Tibial nerve (tissue), 4 donors: ENCODE measurements around the gene DBNDD1. TPM values are rescaled to one million over a fixed set of nuclear protein-coding genes. Genes with fewer than 3 reads are reported as not detected.

ENCODE experiments used
- DNase-seq, 2 donors: peaks; one replicate each; pipeline ENCODE4 v3.0.0-alpha.2; 2019; ENCODE audit warnings: low spot score in 2 of 2
- H3K27ac ChIP-seq, 4 donors: fragments of 200-600 bp; sonication (generic) in 3 of 4; one replicate each; pipeline ENCODE4 v1.5.1; 2017 to 2019; ENCODE audit warnings: mild to moderate bottlenecking in 1 of 4
- H3K27me3 ChIP-seq, 2 donors: fragments of 200-600 bp; sonication (generic) in 1 of 2; one replicate each; pipeline versions ENCODE4 v1.5.1 to v1.6.0; 2017 to 2019
- H3K36me3 ChIP-seq, 3 donors: fragments of 200-600 bp; sonication (generic); one replicate each; pipeline ENCODE4 v1.5.1; 2018 to 2019
- H3K4me1 ChIP-seq, 4 donors: fragments of 200-600 bp; sonication (generic) in 3 of 4; one replicate each; pipeline ENCODE4 v1.5.1; 2017 to 2019
- H3K4me3 ChIP-seq, 4 donors: fragments of 200-600 bp; sonication (generic) in 3 of 4; one replicate each; pipeline ENCODE4 v1.5.1; 2017 to 2019; ENCODE audit warnings: mild to moderate bottlenecking in 1 of 4, moderate library complexity in 1 of 4
- H3K9me3 ChIP-seq, 4 donors: fragments of 200-600 bp; sonication (generic) in 3 of 4; one replicate each; pipeline ENCODE4 v1.5.1; 2017 to 2019
- EP300 ChIP-seq, 2 donors: sonication (generic); formaldehyde crosslinking; IDR thresholded peaks; one replicate each; pipeline ENCODE4 v1.6.1; 2017; ENCODE audit warnings: antibody characterized with exemption in 2 of 2, mild to moderate bottlenecking in 1 of 2
- POLR2A ChIP-seq, 2 donors: fragments of 450-650 bp; IDR thresholded peaks; one replicate each; pipeline ENCODE4 v1.6.1; 2017; ENCODE audit warnings: antibody characterized with exemption in 2 of 2, mild to moderate bottlenecking in 2 of 2, moderate library complexity in 2 of 2
- WGBS, 2 donors: methylation state at CpG; one replicate each; pipeline ENCODE4 v1.1.5; 2018; 5-methylcytosine and 5-hydroxymethylcytosine counted together
- total RNA-seq, 4 donors: library from RNA; depleted of rRNA; stranded (reverse); fragments of >200 nt; gene quantifications; one replicate each; pipeline ENCODE4 v1.1.0, GENCODE V29; 2016
- TF ChIP-seq, protein P1 (sequence below), 5 experiments: fragments of 200-600 bp in 3 of 5; fragments of 450-650 bp in 2 of 5; sonication (generic) in 3 of 5; IDR thresholded peaks; one replicate each; pipeline ENCODE4 v1.5.1; 2016 to 2019; ENCODE audit warnings: antibody characterized with exemption in 5 of 5, mild to moderate bottlenecking in 3 of 5, moderate library complexity in 2 of 5

The DBNDD1 gene
- total RNA-seq, 4 donors from 2014 or later: 0.42 to 2.6 (median 1.3) TPM

- peak overlapping the region in 1 of 4 donors; percentile 16 for H3K4me3 ChIP-seq
- TF ChIP-seq, protein P1, sequence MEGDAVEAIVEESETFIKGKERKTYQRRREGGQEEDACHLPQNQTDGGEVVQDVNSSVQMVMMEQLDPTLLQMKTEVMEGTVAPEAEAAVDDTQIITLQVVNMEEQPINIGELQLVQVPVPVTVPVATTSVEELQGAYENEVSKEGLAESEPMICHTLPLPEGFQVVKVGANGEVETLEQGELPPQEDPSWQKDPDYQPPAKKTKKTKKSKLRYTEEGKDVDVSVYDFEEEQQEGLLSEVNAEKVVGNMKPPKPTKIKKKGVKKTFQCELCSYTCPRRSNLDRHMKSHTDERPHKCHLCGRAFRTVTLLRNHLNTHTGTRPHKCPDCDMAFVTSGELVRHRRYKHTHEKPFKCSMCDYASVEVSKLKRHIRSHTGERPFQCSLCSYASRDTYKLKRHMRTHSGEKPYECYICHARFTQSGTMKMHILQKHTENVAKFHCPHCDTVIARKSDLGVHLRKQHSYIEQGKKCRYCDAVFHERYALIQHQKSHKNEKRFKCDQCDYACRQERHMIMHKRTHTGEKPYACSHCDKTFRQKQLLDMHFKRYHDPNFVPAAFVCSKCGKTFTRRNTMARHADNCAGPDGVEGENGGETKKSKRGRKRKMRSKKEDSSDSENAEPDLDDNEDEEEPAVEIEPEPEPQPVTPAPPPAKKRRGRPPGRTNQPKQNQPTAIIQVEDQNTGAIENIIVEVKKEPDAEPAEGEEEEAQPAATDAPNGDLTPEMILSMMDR (IDR thresholded peaks at IDR 0.05): no peak
- no peak for TF ChIP-seq EP300 (IDR thresholded peaks at IDR 0.05)
- TF ChIP-seq POLR2A (IDR thresholded peaks at IDR 0.05): no peak
- no peaks in the 10 kb centered on the region for H3K9me3 ChIP-seq
- peaks cover 0 to 20% (median 11%) of the 10 kb centered on the region in 4 donors for H3K4me1 ChIP-seq
- peaks cover 0 to 5% of the 10 kb centered on the region in 2 donors for H3K27me3 ChIP-seq
- peak overlapping the region in 2 of 4 donors; percentile 42 to 58 for H3K27ac ChIP-seq
- DNase-seq: no peak
- 45 to 49% methylated on average over 12 of the region's 12 CpGs for WGBS, 2 donors
- peaks cover 0 to 2% (median 0%) of the 10 kb centered on the region in 3 donors for H3K36me3 ChIP-seq
These were observed 29.1 kb upstream of the DBNDD1 start for GRCh38 chr16:90048347-90048722.

- DNase-seq: no peak
- no peaks in the 10 kb centered on the region for H3K9me3 ChIP-seq
- H3K4me1 ChIP-seq: peaks cover 0 to 20% (median 11%) of the 10 kb centered on the region in 4 donors
- H3K4me3 ChIP-seq: peak overlapping the region; percentile 40 to 61 (median 50)
- peaks cover 0 to 7% (median 0%) of the 10 kb centered on the region in 3 donors for H3K36me3 ChIP-seq
- WGBS, 2 donors: 28 to 33% methylated on average over 21 to 23 of the region's 59 CpGs
- peak overlapping the region; percentile 42 to 83 (median 74) for H3K27ac ChIP-seq
- peaks cover 0 to 5% of the 10 kb centered on the region in 2 donors for H3K27me3 ChIP-seq
- TF ChIP-seq, protein P1 (IDR thresholded peaks at IDR 0.05): no peak
- TF ChIP-seq EP300 (IDR thresholded peaks at IDR 0.05): no peak
- no peak for TF ChIP-seq POLR2A (IDR thresholded peaks at IDR 0.05)
These were observed 28.6 kb upstream of the DBNDD1 start for GRCh38 chr16:90047714-90048346.

DNA sequence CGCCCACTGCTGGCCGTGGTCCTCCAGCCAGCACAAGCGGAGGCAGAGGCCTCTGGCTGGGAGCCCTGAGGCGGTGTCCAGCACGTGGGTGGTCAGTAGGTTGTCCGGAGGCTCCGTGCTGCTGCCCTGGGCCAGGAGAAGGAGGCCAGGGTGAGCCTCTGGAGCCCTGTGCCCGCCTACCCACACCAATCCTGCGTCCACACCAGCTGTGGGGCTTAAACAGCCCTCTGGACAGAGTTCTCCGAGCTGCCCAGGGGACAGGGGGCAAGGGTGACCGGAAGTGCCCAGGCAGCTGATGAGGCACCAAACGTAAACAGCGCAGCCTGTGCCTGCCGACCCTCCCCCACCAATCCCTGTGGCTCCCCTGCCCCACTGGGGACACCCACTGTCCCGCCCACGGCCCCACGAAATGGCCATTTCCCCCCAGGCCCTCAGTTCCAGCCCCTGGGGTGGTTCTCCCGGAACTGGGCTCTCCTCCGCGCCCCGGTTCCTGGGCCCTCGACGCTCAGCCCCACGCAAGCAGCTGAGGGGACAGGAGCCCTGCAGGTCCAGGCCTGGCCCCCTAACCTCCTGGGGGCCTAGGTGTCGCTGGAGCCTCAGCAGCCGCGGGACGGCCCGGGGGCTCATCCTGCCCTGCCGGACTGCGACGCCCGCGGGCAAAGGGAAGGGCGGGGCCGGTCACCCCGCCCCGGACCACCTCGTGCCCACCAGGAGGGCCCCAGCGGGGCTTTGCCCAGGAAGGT, 27.9 kb upstream of the DBNDD1 start:
- peaks cover 0 to 14% (median 0%) of the 10 kb centered on the region in 3 donors for H3K36me3 ChIP-seq
- peaks cover 0 to 5% of the 10 kb centered on the region in 2 donors for H3K27me3 ChIP-seq
- WGBS, 2 donors: 1 to 7% methylated on average over 7 to 27 of the region's 40 CpGs
- peaks cover 0 to 20% (median 11%) of the 10 kb centered on the region in 4 donors for H3K4me1 ChIP-seq
- H3K4me3 ChIP-seq: peak overlapping the region; percentile 40 to 61 (median 50)
- peak overlapping the region; percentile 42 to 83 (median 74) for H3K27ac ChIP-seq
- H3K9me3 ChIP-seq: no peaks in the 10 kb centered on the region
- TF ChIP-seq, protein P1 (IDR thresholded peaks at IDR 0.05): no peak
- TF ChIP-seq EP300 (IDR thresholded peaks at IDR 0.05) (peak in 1 of 2 donors; percentile 14), POLR2A (IDR thresholded peaks at IDR 0.05) (peak in 1 of 2 donors; percentile 22)
- DNase-seq: peak; percentile 58 to 74

GRCh38 chr16:90046122-90046970, 27.1 kb upstream of the DBNDD1 start:
- peaks cover 0 to 20% (median 11%) of the 10 kb centered on the region in 4 donors for H3K4me1 ChIP-seq
- no peak for DNase-seq
- H3K27me3 ChIP-seq: peaks cover 0 to 5% of the 10 kb centered on the region in 2 donors
- H3K36me3 ChIP-seq: peaks cover 0 to 22% (median 0%) of the 10 kb centered on the region in 3 donors
- no peak for TF ChIP-seq POLR2A (IDR thresholded peaks at IDR 0.05)
- TF ChIP-seq, protein P1 (IDR thresholded peaks at IDR 0.05): no peak
- WGBS, 2 donors: 31 to 37% methylated on average over 20 to 23 of the region's 23 CpGs
- peak overlapping the region; percentile 42 to 83 (median 74) for H3K27ac ChIP-seq
- peak overlapping the region; percentile 40 to 61 (median 50) for H3K4me3 ChIP-seq
- no peaks in the 10 kb centered on the region for H3K9me3 ChIP-seq
